Keratinocyte (primary cell): ENCODE data around the gene TMEM26. TPM values are rescaled to one million over a fixed set of nuclear protein-coding genes. Genes with fewer than 3 reads are reported as not detected.

Experiments used
- DNase-seq: peaks from one replicate; pipeline ENCODE4 v3.0.0-alpha.2; 2011; ENCODE audit warnings: low read depth, missing footprints, low spot score
- FAIRE-seq: peaks from 2 replicates; lab custom pipeline; 2011; peaks lifted over from hg19 to GRCh38; lab: Jason Lieb, UNC
- H2AFZ ChIP-seq: 2 replicates; pipeline ENCODE4 v1.6.0; 2012; ENCODE audit warnings: low read length, control low read depth, inconsistent platforms; ENCODE audit not compliant: control insufficient read depth
- H3K27ac ChIP-seq: 2 replicates; pipeline ENCODE4 v1.5.1; 2011; ENCODE audit warnings: low read length; ENCODE audit not compliant: control insufficient read depth, insufficient read depth
- H3K27me3 ChIP-seq: 3 replicates; pipeline ENCODE4 v1.6.0; 2011; ENCODE audit warnings: low read length; ENCODE audit not compliant: control insufficient read depth, insufficient read depth; ENCODE audit errors: extremely low read depth
- H3K36me3 ChIP-seq, 2 experiments: 2 replicates in 1 of 2; 3 replicates in 1 of 2; pipeline ENCODE4 v1.5.1; 2011; ENCODE audit warnings: low read length in 2 of 2, mild to moderate bottlenecking in 1 of 2; ENCODE audit not compliant: control insufficient read depth in 2 of 2, insufficient read depth in 2 of 2; ENCODE audit errors: extremely low read depth in 1 of 2
- H3K4me1 ChIP-seq: 3 replicates; pipeline ENCODE4 v1.5.1; 2011; ENCODE audit warnings: low read length; ENCODE audit not compliant: control insufficient read depth, insufficient read depth; ENCODE audit errors: extremely low read depth
- H3K4me2 ChIP-seq: 3 replicates; pipeline ENCODE4 v1.6.0; 2011; ENCODE audit warnings: low read depth, low read length; ENCODE audit not compliant: control insufficient read depth, insufficient read depth; ENCODE audit errors: extremely low read depth
- H3K4me3 ChIP-seq, 3 experiments: fragments of 200-600 bp in 1 of 3; sonication (generic) in 1 of 3; 2 replicates in 2 of 3; 3 replicates in 1 of 3; pipeline ENCODE4 v1.5.1; 2011 to 2016; ENCODE audit warnings: low read length in 3 of 3, mild to moderate bottlenecking in 3 of 3, control low read depth in 2 of 3, inconsistent platforms in 1 of 3, low read depth in 1 of 3, mixed read lengths in 1 of 3, mixed run types in 1 of 3, moderate library complexity in 1 of 3; ENCODE audit not compliant: control insufficient read depth in 2 of 3, insufficient read depth in 2 of 3; ENCODE audit errors: extremely low read depth in 1 of 3
- H3K79me2 ChIP-seq: 2 replicates; pipeline ENCODE4 v1.6.0; 2012; ENCODE audit warnings: low read length; ENCODE audit not compliant: control insufficient read depth, insufficient read depth
- H3K9ac ChIP-seq: 3 replicates; pipeline ENCODE4 v1.6.0; 2011; ENCODE audit warnings: low read length; ENCODE audit not compliant: control insufficient read depth, insufficient read depth; ENCODE audit errors: extremely low read depth
- H3K9me1 ChIP-seq: 3 replicates; pipeline ENCODE4 v1.6.0; 2011; ENCODE audit warnings: low read length; ENCODE audit not compliant: control insufficient read depth, insufficient read depth; ENCODE audit errors: extremely low read depth
- H3K9me3 ChIP-seq: 2 replicates; pipeline ENCODE4 v1.5.1; 2012; ENCODE audit warnings: low read depth, low read length; ENCODE audit not compliant: control insufficient read depth
- H4K20me1 ChIP-seq: 3 replicates; pipeline ENCODE4 v1.6.0; 2011; ENCODE audit warnings: low read length; ENCODE audit not compliant: control insufficient read depth, insufficient read depth; ENCODE audit errors: extremely low read depth
- EZH2 ChIP-seq: IDR thresholded peaks from one replicate; pipeline ENCODE4 v1.6.1; 2012; ENCODE audit warnings: inconsistent platforms, mild to moderate bottlenecking, low read length, moderate library complexity
- dilution Hi-C: fragments of 300-500 bp; cut with MboI; formaldehyde crosslinking; loops from one replicate; pipeline ENCODE4 v1.7.0; 2020; ENCODE audit warnings: low sequenced_read_pairs; ENCODE audit not compliant: extremely low pct_ligation_motif_present
- polyA plus RNA-seq, 5 experiments: library from polyadenylated mRNA; depleted of rRNA in 3 of 5; stranded (reverse) in 3 of 5; stranded (forward) in 1 of 5; unstranded in 1 of 5; fragments of >200 nt; gene quantifications; 1 replicate in 1 of 5; 2 replicates in 3 of 5; 3 replicates in 1 of 5; pipeline versions ENCODE4 v1.2.1 to v1.2.3, GENCODE V29; 2011 to 2012; ENCODE audit warnings: missing spikeins in 2 of 5, low read depth in 1 of 5, low replicate concordance in 1 of 5
- TF ChIP-seq, protein P1 (sequence below), 3 experiments: IDR thresholded peaks in 1 of 3; conservative IDR thresholded peaks in 1 of 3; optimal IDR thresholded peaks in 1 of 3; 2 replicates in 2 of 3; 3 replicates in 1 of 3; pipeline versions ENCODE3 to v1.5.1; 2011; ENCODE audit warnings: low read length in 3 of 3, mild to moderate bottlenecking in 3 of 3, moderate library complexity in 2 of 3, control low read depth in 1 of 3, inconsistent platforms in 1 of 3; ENCODE audit not compliant: insufficient read depth in 2 of 3; ENCODE audit errors: extremely low read depth in 1 of 3

The TMEM26 gene
- polyA plus RNA-seq, 1 donor (not counting 4 experiments of a cell fraction or from before 2014, with no cell fraction given): not detected

GRCh38 chr10:61492364-61492995 is 39.3 kb upstream of the TMEM26 start:
- Histone ChIP-seq H3K4me2 (no peak overlapping the region), H4K20me1 (no peaks in the 10 kb centered on the region), H3K79me2 (no peaks in the 10 kb centered on the region), H3K27me3 (no peaks in the 10 kb centered on the region), H3K9me1 (no peaks in the 10 kb centered on the region), H3K27ac (no peak overlapping the region), H3K36me3 (no peaks in the 10 kb centered on the region), H3K9me3 (no peaks in the 10 kb centered on the region), H2AFZ (no peak overlapping the region), H3K4me3 (no peak overlapping the region), H3K9ac (no peak overlapping the region), H3K4me1 (no peaks in the 10 kb centered on the region)
- FAIRE-seq (no peak), DNase-seq (no peak)
- dilution Hi-C loops: no loop called here
- TF ChIP-seq, protein P1, sequence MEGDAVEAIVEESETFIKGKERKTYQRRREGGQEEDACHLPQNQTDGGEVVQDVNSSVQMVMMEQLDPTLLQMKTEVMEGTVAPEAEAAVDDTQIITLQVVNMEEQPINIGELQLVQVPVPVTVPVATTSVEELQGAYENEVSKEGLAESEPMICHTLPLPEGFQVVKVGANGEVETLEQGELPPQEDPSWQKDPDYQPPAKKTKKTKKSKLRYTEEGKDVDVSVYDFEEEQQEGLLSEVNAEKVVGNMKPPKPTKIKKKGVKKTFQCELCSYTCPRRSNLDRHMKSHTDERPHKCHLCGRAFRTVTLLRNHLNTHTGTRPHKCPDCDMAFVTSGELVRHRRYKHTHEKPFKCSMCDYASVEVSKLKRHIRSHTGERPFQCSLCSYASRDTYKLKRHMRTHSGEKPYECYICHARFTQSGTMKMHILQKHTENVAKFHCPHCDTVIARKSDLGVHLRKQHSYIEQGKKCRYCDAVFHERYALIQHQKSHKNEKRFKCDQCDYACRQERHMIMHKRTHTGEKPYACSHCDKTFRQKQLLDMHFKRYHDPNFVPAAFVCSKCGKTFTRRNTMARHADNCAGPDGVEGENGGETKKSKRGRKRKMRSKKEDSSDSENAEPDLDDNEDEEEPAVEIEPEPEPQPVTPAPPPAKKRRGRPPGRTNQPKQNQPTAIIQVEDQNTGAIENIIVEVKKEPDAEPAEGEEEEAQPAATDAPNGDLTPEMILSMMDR (optimal IDR thresholded peaks at IDR 0.05 in 1 of 3, IDR thresholded peaks at IDR 0.05 in 1 of 3, conservative IDR thresholded peaks at IDR 0.05 in 1 of 3; ENCODE audit: extremely low read depth in 1 of 3, insufficient read depth in 2 of 3, low read length in 3 of 3): no peak
- TF ChIP-seq EZH2: no peak

DNA sequence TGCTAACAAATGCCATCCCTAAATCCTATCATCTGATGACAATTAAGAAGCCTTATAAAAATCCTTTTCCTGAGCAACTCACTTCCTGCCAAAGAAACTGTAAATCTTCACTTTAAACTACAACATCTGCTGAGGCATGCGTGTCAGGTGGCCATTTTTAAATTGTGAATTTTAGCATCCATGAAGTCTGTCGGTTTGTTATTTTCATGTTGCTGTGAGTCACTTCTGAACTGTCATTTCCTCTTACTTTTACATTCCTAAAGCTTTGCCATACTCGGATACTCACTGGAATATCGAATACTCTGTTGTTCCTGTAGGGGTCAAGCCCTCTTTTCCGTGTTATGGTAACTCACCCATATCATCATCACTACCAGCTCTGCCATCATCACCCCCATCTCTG is 34.3 kb upstream of the TMEM26 start:
- H3K9ac ChIP-seq: no peak overlapping the region
- FAIRE-seq (no peak), DNase-seq (no peak)
- H3K4me2 ChIP-seq: no peak overlapping the region
- no peaks in the 10 kb centered on the region for H3K9me1 ChIP-seq
- H3K4me3 ChIP-seq: no peak overlapping the region
- no peaks in the 10 kb centered on the region for H3K4me1 ChIP-seq
- dilution Hi-C loops: no loop called here
- no peak overlapping the region for H3K27ac ChIP-seq
- H3K9me3 ChIP-seq: no peaks in the 10 kb centered on the region
- H3K27me3 ChIP-seq: no peaks in the 10 kb centered on the region
- no peak overlapping the region for H2AFZ ChIP-seq
- no peak for TF ChIP-seq EZH2
- TF ChIP-seq, protein P1 (optimal IDR thresholded peaks at IDR 0.05 in 1 of 3, IDR thresholded peaks at IDR 0.05 in 1 of 3, conservative IDR thresholded peaks at IDR 0.05 in 1 of 3; ENCODE audit: extremely low read depth in 1 of 3, insufficient read depth in 2 of 3, low read length in 3 of 3): no peak
- H4K20me1 ChIP-seq: no peaks in the 10 kb centered on the region
- no peaks in the 10 kb centered on the region for H3K79me2 ChIP-seq
- H3K36me3 ChIP-seq: no peaks in the 10 kb centered on the region
